Measurements from ENCODE around the gene EHBP1. TPM values are rescaled to one million over a fixed set of nuclear protein-coding genes. Genes with fewer than 3 reads are reported as not detected.
"Not testable (repeated sequence)": the region's sequence is repeated elsewhere in the genome, so short reads cannot be mapped to it uniquely, and the experiment has no call there.

The EHBP1 gene
- total RNA-seq, 2 donors from 2014 or later = 64.6 to 67.6 TPM

DNA sequence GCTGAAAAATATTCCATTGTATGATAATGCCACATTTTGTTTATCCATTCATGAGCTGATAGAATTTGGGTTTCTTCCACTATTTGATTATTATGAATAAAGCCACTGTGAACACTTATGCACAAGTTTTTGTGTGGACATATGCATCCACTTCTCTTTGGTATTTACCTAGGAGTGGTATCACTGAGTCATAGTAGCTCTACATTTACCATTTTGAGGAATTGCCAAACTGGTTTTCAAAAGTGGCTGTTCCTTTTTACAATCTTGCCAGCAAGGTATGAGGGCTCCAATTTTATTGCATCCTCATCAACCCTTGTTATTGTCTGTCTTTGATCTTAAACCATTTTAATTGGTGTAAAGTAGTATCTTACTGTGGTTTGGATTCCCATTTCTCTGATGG, 13.3 kb upstream of the EHBP1 start:
- no peak for DNase-seq (ENCODE audit: low spot score)
- intact Hi-C loops (cut with DNase I) = no loop called here

DNA sequence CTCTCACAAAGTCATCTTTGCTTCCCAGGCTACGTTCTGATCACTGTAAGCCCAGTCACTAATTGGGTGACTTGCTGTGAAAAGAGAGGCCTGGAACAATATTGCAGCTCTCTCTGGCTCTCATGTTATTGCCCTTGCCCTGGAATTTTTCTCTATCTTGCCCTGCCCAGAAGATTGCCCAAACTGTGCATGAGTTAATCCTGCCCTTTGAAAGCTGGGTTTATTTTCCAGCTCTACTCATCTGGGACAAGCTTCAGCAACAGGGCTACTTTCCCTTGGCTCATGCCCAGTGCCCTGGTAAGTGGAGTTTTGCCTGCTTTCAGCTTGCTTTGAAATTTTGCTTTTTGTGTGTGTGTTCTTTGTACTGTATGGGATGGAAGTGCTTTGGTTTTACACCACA, 6.9 kb upstream of the EHBP1 start:
- no peak for DNase-seq (ENCODE audit: low spot score)
- intact Hi-C loops (cut with DNase I) = no loop called here

DNA sequence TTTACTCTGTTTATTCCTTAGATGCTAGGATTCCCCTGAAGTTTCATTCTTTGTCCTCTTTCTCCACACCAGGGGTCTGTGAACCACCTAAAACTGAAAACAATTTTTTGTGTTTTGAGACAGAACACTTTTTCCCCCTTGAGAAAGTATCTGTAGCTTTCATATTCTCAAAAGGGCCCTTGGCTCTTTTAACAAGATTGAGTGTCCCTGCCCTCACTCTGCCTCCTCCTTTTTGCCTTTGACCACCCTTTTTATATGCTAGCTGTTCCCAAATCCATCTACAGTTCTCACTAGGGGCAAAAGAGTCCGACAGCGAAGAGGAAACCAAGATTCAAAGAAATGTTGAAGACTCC, 883 bp upstream of the EHBP1 start:
- intact Hi-C loops (cut with DNase I) = loop anchor here (5.0 to 10.0 kb wide), 2 partner anchors 60 to 247 kb away; no protein-coding TSS in a partner anchor
- no peak for DNase-seq (ENCODE audit: low spot score)

DNA sequence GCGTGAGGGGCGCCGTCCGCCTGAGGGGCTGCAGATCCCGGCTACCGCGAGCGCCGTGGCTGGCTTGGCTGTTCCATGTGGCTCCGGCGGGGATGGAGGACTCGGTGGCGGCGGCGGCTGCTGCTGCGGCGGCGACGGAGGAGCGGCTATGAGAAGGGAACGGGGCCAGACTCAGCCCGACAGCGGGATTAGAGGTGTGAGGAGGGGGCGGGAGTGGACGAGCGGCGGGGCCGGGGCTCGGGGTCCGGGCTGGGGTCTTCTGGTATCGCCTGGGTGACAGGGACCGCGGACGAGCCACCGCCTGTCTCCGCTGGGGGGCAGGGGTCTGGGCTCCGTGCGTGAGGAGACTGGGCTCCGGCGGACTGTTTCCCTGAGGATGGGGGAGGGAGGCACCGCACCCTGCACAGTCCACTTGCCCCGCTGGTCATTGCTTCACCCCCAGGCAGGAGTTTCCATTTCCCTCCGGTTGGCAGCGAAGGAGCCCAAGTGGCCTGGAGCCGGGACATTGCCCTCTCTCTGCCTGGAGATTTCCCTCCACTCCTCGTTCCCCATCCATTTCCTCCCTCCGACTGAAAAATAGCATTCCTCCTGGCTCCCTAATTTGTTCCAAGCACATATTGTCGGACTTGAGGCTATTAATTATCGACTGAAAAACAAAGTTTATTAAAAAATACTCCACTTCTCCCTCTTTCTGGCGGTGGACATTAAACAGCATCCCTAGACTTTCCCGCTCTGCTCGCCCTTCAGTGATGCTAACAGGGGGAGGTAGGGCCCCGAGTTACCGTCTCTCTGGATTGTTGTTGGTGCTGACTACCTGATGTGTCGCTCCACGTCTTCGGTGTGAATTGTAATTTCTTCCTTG, 577 bp downstream of the EHBP1 start:
- DNase-seq (ENCODE audit: low spot score) = peak; percentile 90
- intact Hi-C loops (cut with DNase I) = loop anchor here (5.0 to 10.0 kb wide), 2 partner anchors 59 to 249 kb away; no protein-coding TSS in a partner anchor

DNA sequence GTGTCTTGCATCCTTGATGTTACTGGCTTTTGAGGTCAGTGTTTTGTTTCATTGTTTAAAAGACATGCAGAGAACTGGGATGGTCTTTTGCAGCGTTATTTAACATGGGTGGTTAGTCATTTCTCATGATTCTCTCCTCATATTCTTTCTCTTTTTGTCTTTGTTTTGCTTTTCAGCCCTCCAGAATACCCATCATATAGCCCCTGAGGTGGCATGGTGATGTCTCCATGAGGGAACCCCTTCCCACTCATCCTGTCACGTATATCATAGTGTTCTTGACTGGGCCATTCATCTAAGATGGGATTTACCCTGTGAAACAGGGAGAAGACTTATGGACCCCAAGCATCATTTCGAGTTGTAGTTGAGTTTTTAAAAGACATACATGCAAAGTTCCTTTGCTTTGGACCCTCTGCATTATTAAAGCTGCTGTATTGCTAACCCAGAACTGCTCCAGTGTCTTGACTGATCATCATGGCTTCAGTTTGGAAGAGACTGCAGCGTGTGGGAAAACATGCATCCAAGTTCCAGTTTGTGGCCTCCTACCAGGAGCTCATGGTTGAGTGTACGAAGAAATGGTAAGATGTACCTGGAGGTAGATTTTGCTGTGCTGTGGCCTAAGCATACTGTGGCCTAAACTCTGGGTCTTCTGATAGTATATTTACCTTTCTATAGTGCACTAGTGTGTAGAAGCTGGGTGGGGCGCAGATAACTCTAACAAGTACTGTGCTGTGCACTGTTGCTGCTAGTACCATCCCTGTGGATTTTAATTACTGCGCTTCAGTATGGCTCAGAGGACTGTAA, 1.4 kb downstream of the EHBP1 start:
- intact Hi-C loops (cut with DNase I) = loop anchor here (5.0 to 10.0 kb wide), 2 partner anchors 58 to 250 kb away; no protein-coding TSS in a partner anchor
- DNase-seq (ENCODE audit: low spot score) = no peak

DNA sequence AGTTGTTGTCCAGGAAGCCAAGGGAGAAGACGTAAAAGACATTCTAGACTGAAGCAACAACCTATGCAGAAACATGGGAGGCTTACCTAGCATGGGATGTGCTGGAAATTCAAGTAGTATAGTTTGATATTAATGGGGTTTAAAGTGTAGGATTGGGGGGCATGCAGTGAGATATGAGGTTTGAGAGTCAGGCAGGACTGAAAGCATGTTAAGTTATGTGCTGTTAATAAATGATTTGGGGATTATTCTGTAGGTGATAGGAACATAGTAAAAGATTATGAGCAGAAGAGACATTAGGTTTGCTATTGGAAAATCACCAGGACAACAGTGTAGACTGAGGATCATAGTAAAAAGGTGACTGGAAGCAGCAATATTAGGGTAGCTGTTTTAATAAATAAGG, 3.2 kb downstream of the EHBP1 start:
- DNase-seq (ENCODE audit: low spot score) = no peak
- intact Hi-C loops (cut with DNase I) = loop anchor here (5.0 to 10.0 kb wide), 2 partner anchors 56 to 251 kb away; no protein-coding TSS in a partner anchor

DNA sequence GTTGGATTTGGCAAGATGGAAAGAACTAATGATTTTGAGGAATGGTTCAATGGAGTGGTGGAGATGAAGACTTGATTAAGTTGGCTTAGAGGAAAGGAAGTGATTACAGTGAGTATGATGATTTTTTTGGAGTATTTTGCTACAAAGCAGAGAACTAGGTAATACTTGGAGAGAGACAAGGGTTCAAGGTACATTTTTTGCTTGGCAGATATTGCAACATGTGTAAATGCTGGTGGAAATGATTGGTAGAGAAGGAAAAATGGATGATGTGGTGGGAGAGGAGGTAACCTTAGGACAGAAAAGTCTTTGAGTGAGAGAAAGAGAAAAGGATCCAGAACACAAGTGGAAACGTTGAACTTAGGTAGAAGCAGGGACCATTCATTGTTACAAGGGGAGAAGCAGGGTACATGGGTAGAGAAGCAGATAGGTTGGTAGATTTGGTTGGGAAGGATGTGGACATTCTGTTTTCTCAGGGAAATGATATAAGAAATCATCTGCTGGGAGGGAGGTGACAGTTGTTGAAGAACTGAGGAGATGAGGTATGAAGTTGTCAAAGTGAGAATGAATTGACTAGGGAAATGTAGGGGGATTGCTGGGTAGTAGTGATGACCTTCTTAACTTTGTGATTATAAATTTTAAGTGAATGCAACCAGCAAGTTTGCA, 6.5 kb downstream of the EHBP1 start:
- intact Hi-C loops (cut with DNase I) = no loop called here

DNA sequence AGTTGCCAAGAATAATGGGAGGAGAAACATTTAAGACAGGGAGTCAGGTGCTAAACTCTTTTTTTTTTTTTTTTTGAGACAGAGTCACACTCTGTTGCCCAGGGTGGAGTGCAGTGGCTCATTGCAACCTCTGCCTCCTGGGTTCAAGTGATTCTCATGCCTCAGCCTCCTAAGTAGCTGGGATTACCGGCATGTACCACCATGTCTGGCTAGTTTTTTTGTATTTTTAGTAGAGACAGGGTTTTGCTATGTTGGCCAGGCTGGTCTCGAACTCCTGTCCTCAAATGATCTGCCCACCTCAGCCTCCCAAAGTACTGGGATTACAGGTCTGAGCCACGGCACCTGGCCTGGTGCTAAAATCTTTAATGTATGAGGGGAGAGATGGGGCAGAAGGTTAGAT, 7.7 kb downstream of the EHBP1 start:
- intact Hi-C loops (cut with DNase I); DNase-seq (ENCODE audit: low spot score): not testable (repeated sequence)

More for the DNA sequence above, 6.5 kb downstream of the EHBP1 start:
- no peak for DNase-seq (ENCODE audit: low spot score)

DNA sequence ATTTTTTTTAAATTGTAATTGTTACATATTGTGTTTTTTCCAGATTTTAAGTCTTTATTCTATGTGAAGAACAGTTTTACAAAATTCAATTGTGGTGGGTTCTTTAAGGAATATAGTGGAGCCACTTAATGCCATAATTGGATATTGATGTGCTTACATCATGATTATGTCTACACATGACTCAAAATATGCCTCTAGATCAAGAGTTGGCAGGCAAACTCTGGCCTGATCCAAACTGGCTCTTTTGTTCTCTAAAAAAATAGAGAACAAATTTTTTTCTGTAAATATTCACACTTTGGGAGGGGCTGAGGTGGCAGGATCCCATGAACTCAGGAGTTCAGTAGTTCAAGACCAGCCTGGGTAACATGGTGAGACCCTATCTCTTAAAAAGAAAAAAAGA, 8.3 kb downstream of the EHBP1 start:
- intact Hi-C loops (cut with DNase I) = no loop called here

DNA sequence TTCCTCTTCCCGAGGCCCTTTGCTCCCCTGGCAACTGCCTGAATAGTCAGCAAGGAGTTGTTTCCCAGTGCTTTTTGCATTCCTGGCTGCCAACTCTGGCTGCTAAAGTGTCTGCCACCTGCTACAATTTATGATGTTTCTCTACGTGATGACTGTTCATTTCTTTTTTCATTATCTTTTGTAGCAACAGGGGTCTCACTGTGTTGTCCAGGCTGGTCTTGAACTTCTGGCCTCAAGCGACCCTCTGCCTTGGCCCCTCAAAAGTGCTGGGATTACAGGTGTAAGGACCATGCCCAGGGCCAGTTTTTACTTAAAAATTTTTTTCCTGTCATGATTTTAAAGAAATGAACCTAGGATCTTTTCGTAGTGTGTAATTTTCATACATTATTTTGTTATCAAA, 11.3 kb downstream of the EHBP1 start:
- DNase-seq (ENCODE audit: low spot score) = no peak
- intact Hi-C loops (cut with DNase I) = no loop called here

More for the DNA sequence above, 8.3 kb downstream of the EHBP1 start:
- no peak for DNase-seq (ENCODE audit: low spot score)

DNA sequence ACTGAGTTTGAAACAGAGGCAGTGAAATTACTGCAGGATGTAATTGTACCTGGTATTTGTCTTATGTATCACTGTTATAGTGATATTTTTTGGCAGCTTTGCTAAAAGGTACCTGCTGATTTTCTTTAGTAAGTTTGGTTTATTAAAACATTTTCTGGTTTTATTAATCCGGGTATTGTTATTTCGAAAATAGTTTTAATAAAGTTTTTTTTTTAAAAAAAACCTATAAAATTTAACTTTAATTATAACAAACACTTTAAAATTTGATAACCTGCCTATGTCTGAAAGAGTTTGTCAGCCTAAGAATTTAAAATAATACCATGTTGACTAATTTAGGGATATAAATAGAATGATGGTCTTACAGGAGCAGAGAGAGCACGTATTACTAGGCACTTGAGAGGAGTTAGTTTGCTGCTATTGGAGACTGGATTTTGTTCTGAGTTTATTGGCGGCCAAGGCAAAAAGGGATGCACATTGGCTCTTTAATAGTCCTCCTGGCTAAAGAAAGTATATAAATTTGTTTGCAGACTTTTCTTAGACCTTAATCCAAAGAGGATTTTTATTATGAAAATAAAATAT, 12.1 kb downstream of the EHBP1 start:
- DNase-seq (ENCODE audit: low spot score) = no peak
- intact Hi-C loops (cut with DNase I) = no loop called here

DNA sequence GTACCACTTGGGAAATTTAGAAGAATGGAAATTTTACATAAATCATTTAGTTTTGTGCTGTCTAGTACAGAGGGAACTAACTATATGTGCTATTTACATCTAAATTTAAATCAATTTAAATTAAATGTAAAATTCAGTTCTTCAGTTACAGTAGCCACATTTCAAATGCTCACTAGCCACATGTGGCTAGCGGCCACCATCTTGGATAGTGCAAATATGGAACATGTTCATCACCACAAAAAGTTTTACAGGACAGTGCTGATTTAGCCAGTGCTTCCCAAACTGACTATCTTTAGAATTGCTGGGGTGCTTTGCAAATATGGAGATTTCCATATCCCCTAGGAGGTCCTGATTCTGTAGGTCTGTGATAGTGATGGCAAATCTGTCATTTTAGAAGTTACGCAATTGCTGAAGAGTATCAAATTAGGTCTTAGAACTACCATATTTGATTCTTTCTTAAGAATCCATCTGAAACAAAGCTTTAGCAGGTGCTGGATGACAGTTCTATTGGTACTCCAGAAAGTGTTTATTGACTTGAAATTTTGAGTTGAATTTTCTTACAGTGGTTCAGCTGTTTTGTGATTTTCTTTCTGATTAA, 12.8 kb downstream of the EHBP1 start:
- DNase-seq (ENCODE audit: low spot score) = no peak
- intact Hi-C loops (cut with DNase I) = no loop called here

DNA sequence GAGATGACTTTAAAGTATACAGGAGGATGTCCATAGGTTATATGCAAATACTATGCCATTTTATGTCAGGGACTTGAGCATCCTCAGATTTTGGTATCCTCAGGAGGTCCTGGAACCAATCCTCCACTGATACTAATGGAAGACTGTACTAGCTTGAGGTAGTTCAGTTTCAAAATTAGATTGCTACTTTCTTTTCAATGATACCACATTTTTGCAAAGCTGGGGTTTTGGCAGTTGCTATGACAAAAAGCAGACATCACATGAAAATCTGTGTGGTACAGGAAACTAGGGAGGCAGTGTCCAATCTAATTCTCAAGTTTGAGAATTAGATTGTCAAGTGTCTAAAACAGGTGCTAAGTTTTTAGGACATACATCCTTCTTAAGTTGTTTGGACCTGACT, 14.2 kb downstream of the EHBP1 start:
- intact Hi-C loops (cut with DNase I) = no loop called here
- no peak for DNase-seq (ENCODE audit: low spot score)

DNA sequence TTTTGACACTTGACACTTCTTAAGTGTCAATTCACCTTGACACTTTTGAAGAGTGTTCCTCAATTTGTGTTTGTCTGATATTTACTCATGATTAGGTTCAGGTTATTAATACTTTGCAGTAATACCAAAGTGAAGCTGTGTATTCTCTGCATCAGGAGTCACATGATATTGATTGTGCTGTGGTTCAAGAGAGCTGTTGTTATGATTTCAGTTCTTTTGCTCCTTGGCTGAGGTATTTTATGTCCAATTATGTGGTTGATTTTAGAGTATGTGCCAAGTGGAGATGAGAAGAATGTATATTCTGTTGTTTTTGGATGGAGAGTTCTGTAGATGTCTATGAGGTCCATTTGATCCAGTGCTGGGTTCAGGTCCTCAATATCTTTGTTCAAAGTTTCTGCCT, 17.2 kb downstream of the EHBP1 start:
- intact Hi-C loops (cut with DNase I) = no loop called here
- DNase-seq (ENCODE audit: low spot score) = no peak

DNA sequence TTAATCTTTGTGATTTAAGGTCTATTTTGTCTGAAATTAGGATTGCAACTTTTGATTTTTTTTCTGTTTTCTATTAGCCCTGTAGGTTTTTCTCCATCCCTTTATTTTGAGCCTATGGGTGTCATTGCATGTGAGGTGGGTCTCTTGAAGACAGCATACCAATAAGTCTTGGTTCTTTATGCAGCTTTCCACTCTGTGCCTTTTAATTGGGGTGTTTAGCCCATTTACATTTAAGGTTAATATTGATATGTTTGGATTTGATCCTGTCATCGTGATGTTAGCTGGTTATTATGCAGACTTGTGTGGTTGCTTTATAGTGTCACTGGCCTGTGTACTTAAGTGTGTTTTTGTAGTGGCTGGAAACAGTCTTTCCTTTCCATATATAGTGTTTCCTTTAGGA, 17.7 kb downstream of the EHBP1 start:
- intact Hi-C loops (cut with DNase I) = no loop called here
- no peak for DNase-seq (ENCODE audit: low spot score)

DNA sequence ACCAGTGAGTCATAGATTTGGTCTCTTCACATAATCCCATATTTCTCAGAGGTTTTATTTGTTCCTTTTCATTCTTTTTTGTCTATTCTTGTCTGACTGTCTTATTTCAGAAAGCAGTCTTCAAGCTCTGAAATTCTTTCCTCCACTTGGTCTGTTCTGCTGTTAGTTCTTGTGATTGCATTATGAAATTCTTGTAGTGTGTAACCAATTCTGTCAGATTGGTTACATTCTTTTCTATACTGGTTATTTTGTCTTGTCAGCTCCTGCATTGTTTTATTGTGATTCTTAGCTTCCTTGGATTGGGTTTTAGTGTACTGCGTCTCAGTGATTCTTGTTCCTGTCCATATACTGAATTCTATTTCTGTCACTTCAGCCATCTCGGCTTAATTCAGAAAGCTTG, 18.6 kb downstream of the EHBP1 start:
- DNase-seq (ENCODE audit: low spot score) = no peak
- intact Hi-C loops (cut with DNase I) = no loop called here

DNA sequence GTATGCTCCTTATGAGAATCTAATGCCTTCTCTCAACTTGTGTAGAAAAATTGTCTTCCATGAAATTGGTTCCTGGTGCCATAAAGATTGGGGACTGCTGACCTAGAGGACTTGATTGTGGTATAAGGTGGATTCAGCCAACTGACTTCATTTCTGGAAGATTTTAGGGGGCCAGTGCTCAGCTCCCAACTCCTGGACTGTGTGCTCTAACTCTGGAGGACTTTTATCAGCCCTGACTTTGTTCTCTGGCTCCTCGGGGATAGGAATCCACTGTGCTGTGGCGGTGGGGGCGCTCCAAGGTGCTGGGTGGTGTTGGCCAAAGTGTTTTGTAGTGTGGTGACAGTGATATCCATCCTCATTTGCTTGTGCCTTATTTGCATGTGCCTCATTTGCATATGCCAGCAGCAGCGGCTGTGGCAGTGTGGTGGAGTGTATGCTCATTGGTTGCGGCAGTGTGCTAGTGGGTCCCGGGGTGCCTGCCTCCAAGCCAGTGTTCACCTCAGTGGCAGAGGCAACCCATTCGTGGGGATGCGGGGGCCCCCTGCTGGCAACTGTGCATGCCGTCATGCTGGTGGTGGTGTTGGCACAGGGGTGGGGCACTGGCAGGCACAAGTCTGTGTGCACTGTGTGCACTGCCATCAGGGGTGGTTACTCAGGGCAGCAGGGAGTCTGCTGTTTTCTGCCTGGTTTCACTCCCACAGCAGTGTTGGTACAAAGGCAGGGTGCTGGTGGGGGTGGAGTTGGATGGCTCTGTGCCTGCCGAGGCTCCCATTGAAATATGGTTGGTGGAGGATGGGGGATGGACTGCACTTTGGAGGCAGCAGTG, 19.6 kb downstream of the EHBP1 start:
- DNase-seq (ENCODE audit: low spot score) = no peak
- intact Hi-C loops (cut with DNase I) = no loop called here

DNA sequence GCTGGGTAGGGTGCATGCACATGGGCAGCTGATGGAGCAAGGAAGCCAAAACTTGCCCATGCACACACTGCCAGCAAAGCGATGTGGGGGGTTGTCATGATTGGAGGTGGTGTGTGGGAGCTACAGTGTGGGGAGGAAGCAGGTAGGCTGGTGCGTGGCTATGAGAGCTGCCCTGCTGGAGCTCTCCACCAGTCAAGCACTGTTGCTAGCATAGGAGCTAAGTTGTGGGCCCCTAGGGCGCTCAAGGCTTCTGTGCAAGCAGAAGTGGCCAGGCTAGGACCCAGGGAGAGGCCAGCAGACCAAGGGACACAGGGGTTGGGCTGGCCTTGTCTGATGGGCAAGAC, 20.2 kb downstream of the EHBP1 start:
- DNase-seq (ENCODE audit: low spot score) = no peak
- intact Hi-C loops (cut with DNase I) = no loop called here
